A172 (cell line): ENCODE results near the gene COA7. TPM values are rescaled to one million over a fixed set of nuclear protein-coding genes. Genes with fewer than 3 reads are reported as not detected.

Experiments
- DNase-seq: peaks from one replicate; pipeline ENCODE4 v3.0.0-alpha.2; 2015; ENCODE audit warnings: low spot score
- total RNA-seq: library from RNA; depleted of rRNA; stranded (reverse); fragments of >200 nt; shearing (Covaris generic); gene quantifications from 2 replicates; pipeline ENCODE4 v1.2.3, GENCODE V29; 2014; rRNA removed

The COA7 gene
- total RNA-seq, 1 experiment from 2014 or later, result 5.3 TPM

DNA sequence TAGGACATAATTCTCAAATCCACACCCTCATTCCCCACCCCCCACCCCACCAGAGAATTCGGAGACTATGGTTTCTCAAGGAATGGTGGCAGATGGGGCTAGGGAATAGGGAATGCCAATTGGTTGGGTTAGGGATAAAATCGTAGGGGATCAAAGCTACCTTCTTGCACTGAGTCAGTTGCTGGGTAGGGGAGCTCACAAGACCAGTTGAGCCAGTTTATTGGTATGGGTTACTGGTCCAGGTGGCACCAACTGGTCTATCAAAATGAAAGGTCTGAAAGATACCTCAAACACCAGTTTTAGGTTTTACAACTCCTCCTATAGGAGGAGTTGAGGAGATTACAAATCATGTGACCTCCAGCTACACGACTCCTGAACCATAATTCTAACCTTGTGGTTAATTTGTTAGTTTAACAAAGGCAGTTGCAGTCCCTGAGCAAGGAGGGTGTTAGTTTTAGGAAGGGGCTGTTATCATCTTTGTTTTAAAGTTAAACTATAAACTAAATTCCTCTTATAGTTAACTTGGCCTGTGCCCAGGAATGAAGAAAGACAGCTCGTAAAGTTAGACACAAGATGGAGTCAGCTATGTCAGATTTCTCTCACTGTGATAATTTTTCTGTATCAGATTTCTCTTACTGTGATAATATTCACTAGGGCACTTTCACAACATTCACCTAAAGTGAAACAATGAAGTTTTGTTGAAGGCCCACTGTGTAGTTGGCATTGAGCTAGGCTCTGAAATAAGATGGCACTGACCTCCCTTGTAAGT is 62.6 kb downstream of the COA7 start:
- no peak for DNase-seq

Other genes with a start within 250 kb of the COA7 start
- 24.6 and 36.6 TPM in 2 replicates for gene TUT4, start 145.3 kb downstream of the COA7 start, total RNA-seq
- gene GPX7, start 96.0 kb downstream of the COA7 start, total RNA-seq, result not detected in 2 replicates
- not detected in 2 replicates for gene SHISAL2A, start 65.2 kb downstream of the COA7 start, total RNA-seq
- gene ZYG11B, start 28.1 kb upstream of the COA7 start, total RNA-seq, result 24.3 and 27.6 TPM in 2 replicates
- gene ZYG11A, start 144.4 kb upstream of the COA7 start, total RNA-seq, result 6.8 and 7.7 TPM in 2 replicates
- gene ECHDC2, start 223.4 kb upstream of the COA7 start, total RNA-seq, result not detected in 2 replicates
- gene SCP2, start 228.9 kb upstream of the COA7 start, total RNA-seq, result 180 and 182 TPM in 2 replicates